NT2/D1 (cell line): ENCODE results near the gene SKAP1.

ENCODE experiments used
- SUZ12 ChIP-seq: IDR thresholded peaks from 2 replicates; pipeline ENCODE4 v1.6.1; 2011; ENCODE audit not compliant: insufficient read length, insufficient read depth; ENCODE audit errors: extremely low read depth
- YY1 ChIP-seq: IDR thresholded peaks from 2 replicates; pipeline ENCODE4 v1.6.1; 2011; ENCODE audit not compliant: insufficient read length, insufficient read depth
- ZNF274 ChIP-seq: IDR thresholded peaks from 2 replicates; pipeline ENCODE4 v1.6.1; 2011; ENCODE audit warnings: mild to moderate bottlenecking, low read depth, low read length

- no peak for TF ChIP-seq ZNF274
- no peak for TF ChIP-seq SUZ12
- TF ChIP-seq YY1 = no peak
These were observed 33.5 kb upstream of the SKAP1 start for GRCh38 chr17:48463526-48463925.
